Measurements from ENCODE around the gene DECR2. TPM values are rescaled to one million over a fixed set of nuclear protein-coding genes. Genes with fewer than 3 reads are reported as not detected.
A peak's percentile ranks its signal among the peaks of the same experiment; 100 is the strongest.

The DECR2 gene
- total RNA-seq, 1 donor from 2014 or later = 17.9 TPM

GRCh38 chr16:426115-426905 is 24.6 kb downstream of the DECR2 start:
- DNase-seq (ENCODE audit: extremely low spot score in 2 of 2) = no peak
- peak overlapping the region; percentile 41 to 58 for H3K4me3 ChIP-seq
- no peaks in the 10 kb centered on the region for H3K9me3 ChIP-seq
- no peak for TF ChIP-seq POLR2A (IDR thresholded peaks at IDR 0.05)
- no peak for TF ChIP-seq POLR2AphosphoS5 (IDR thresholded peaks at IDR 0.05; ENCODE audit: insufficient read depth in 1 of 2, low read depth in 1 of 2)
- peaks cover 47% of the 10 kb centered on the region for H3K4me1 ChIP-seq
- intact Hi-C loops (cut with DNase I) = no loop called here
- H3K27me3 ChIP-seq = no peaks in the 10 kb centered on the region
- H3K27ac ChIP-seq = peak overlapping the region; percentile 16
- H3K36me3 ChIP-seq = no peaks in the 10 kb centered on the region

- DNase-seq (ENCODE audit: extremely low spot score in 2 of 2) = no peak
- H3K36me3 ChIP-seq = no peaks in the 10 kb centered on the region
- peak overlapping the region; percentile 41 to 58 for H3K4me3 ChIP-seq
- H3K27ac ChIP-seq = peak overlapping the region; percentile 16
- H3K4me1 ChIP-seq = peaks cover 47% of the 10 kb centered on the region
- intact Hi-C loops (cut with DNase I) = no loop called here
- TF ChIP-seq POLR2A (IDR thresholded peaks at IDR 0.05) (no peak), POLR2AphosphoS5 (IDR thresholded peaks at IDR 0.05; ENCODE audit: insufficient read depth in 1 of 2, low read depth in 1 of 2) (no peak), CTCF (IDR thresholded peaks at IDR 0.05) (no peak)
- no peaks in the 10 kb centered on the region for H3K27me3 ChIP-seq
- no peaks in the 10 kb centered on the region for H3K9me3 ChIP-seq
Observed at GRCh38 chr16:426906-427249, 25.2 kb downstream of the DECR2 start.

- H3K9me3 ChIP-seq = no peaks in the 10 kb centered on the region
- peak overlapping the region; percentile 41 to 58 for H3K4me3 ChIP-seq
- no peak overlapping the region for H3K27ac ChIP-seq
- H3K36me3 ChIP-seq = no peaks in the 10 kb centered on the region
- no peaks in the 10 kb centered on the region for H3K27me3 ChIP-seq
- TF ChIP-seq POLR2A (IDR thresholded peaks at IDR 0.05) (no peak), POLR2AphosphoS5 (IDR thresholded peaks at IDR 0.05; ENCODE audit: insufficient read depth in 1 of 2, low read depth in 1 of 2) (no peak), CTCF (IDR thresholded peaks at IDR 0.05) (no peak)
- no peak for DNase-seq (ENCODE audit: extremely low spot score in 2 of 2)
- intact Hi-C loops (cut with DNase I) = no loop called here
- peaks cover 47% of the 10 kb centered on the region for H3K4me1 ChIP-seq
Observed at GRCh38 chr16:427250-427649, 25.6 kb downstream of the DECR2 start.

- no peaks in the 10 kb centered on the region for H3K9me3 ChIP-seq
- TF ChIP-seq POLR2AphosphoS5 (IDR thresholded peaks at IDR 0.05; ENCODE audit: insufficient read depth in 1 of 2, low read depth in 1 of 2) (no peak), POLR2A (IDR thresholded peaks at IDR 0.05) (no peak), CTCF (IDR thresholded peaks at IDR 0.05) (no peak)
- DNase-seq (ENCODE audit: extremely low spot score in 2 of 2) = no peak
- no peaks in the 10 kb centered on the region for H3K36me3 ChIP-seq
- H3K4me1 ChIP-seq = peaks cover 32% of the 10 kb centered on the region
- no peak overlapping the region for H3K4me3 ChIP-seq
- no peak overlapping the region for H3K27ac ChIP-seq
- H3K27me3 ChIP-seq = no peaks in the 10 kb centered on the region
- intact Hi-C loops (cut with DNase I) = no loop called here
Observed at GRCh38 chr16:430904-431303, 29.2 kb downstream of the DECR2 start.

- no peak for TF ChIP-seq CTCF (IDR thresholded peaks at IDR 0.05)
- TF ChIP-seq POLR2A (IDR thresholded peaks at IDR 0.05) = no peak
- TF ChIP-seq POLR2AphosphoS5 (IDR thresholded peaks at IDR 0.05; ENCODE audit: insufficient read depth in 1 of 2, low read depth in 1 of 2) = no peak
- H3K9me3 ChIP-seq = no peaks in the 10 kb centered on the region
- no peak for DNase-seq (ENCODE audit: extremely low spot score in 2 of 2)
- no peaks in the 10 kb centered on the region for H3K36me3 ChIP-seq
- H3K27me3 ChIP-seq = no peaks in the 10 kb centered on the region
- H3K4me1 ChIP-seq = no peaks in the 10 kb centered on the region
- H3K27ac ChIP-seq = no peak overlapping the region
- H3K4me3 ChIP-seq = no peak overlapping the region
- intact Hi-C loops (cut with DNase I) = no loop called here
Observed at GRCh38 chr16:440627-441026, 38.9 kb downstream of the DECR2 start.

All from vagina (tissue), 2 donors.